SK-N-SH (cell line): ENCODE data around the gene STIM1. TPM values are rescaled to one million over a fixed set of nuclear protein-coding genes. Genes with fewer than 3 reads are reported as not detected.
A peak's percentile ranks its signal among the peaks of the same experiment; 100 is the strongest.

ENCODE experiments used
- CTCF ChIA-PET: fragments of 300-600, 350-600 bp; formaldehyde crosslinking; extraction: SDS; loops from one replicate; lab custom pipeline; 2021; lab: Yijun Ruan, JAX
- POLR2A ChIA-PET: fragments of 350-600 bp; sonication (Branson Sonifier 250); formaldehyde crosslinking; extraction: SDS; loops from one replicate; lab custom pipeline; 2020; ENCODE audit warnings: antibody characterized with exemption, inconsistent platforms; lab: Yijun Ruan, JAX
- DNase-seq: peaks from one replicate; pipeline ENCODE4 v3.0.0; 2012
- H2AFZ ChIP-seq: fragments of 200-600 bp; sonication (generic); 2 replicates; pipeline ENCODE4 v1.8.1; 2016; ENCODE audit warnings: antibody characterized with exemption, mild to moderate bottlenecking, low read depth
- H3F3A ChIP-seq: fragments of 200-600 bp; sonication (generic); replicated peaks from 2 replicates; pipeline ENCODE3; 2016; ENCODE audit warnings: antibody characterized with exemption, mild to moderate bottlenecking; ENCODE audit not compliant: insufficient read depth
- H3K27ac ChIP-seq, 2 experiments: fragments of 200-500 bp in 1 of 2; fragments of 200-600 bp in 1 of 2; sonication (Bioruptor generic) in 1 of 2; sonication (generic), shearing (Covaris generic) in 1 of 2; 2 replicates each; pipeline versions ENCODE4 v1.5.1 to v1.6.1; 2014 to 2016; ENCODE audit warnings: low read depth in 2 of 2, inconsistent platforms in 1 of 2, low read length in 1 of 2, mild to moderate bottlenecking in 1 of 2, mixed read lengths in 1 of 2
- H3K27me3 ChIP-seq: fragments of 200-600 bp; sonication (generic), shearing (Covaris generic); 2 replicates; pipeline ENCODE4 v1.6.1; 2016; ENCODE audit warnings: mixed run types; ENCODE audit not compliant: insufficient read depth
- H3K36me3 ChIP-seq, 2 experiments: fragments of 200-500 bp in 1 of 2; fragments of 200-600 bp in 1 of 2; sonication (Bioruptor generic) in 1 of 2; sonication (generic) in 1 of 2; replicated peaks in 1 of 2; 2 replicates each; pipeline versions ENCODE3 to v1.5.1; 2014 to 2016; ENCODE audit warnings: low read length in 1 of 2, mild to moderate bottlenecking in 1 of 2; ENCODE audit not compliant: insufficient read depth in 2 of 2, control insufficient read depth in 1 of 2
- H3K4me1 ChIP-seq, 2 experiments: fragments of 200-500 bp in 1 of 2; fragments of 200-600 bp in 1 of 2; sonication (Bioruptor generic) in 1 of 2; sonication (generic), shearing (Covaris generic) in 1 of 2; 2 replicates each; pipeline versions ENCODE4 v1.5.1 to v1.6.1; 2014 to 2016; ENCODE audit warnings: low read depth in 1 of 2, low read length in 1 of 2, mixed run types in 1 of 2; ENCODE audit not compliant: insufficient read depth in 2 of 2, control insufficient read depth in 1 of 2
- H3K4me2 ChIP-seq: fragments of 200-600 bp; sonication (generic), shearing (Covaris generic); 2 replicates; pipeline ENCODE4 v1.6.1; 2017; ENCODE audit warnings: mixed run types
- H3K4me3 ChIP-seq, 2 experiments: fragments of 200-500 bp in 1 of 2; fragments of 200-600 bp in 1 of 2; sonication (Bioruptor generic) in 1 of 2; sonication (generic), shearing (Covaris generic) in 1 of 2; 2 replicates each; pipeline versions ENCODE4 v1.5.1 to v1.8.1; 2014 to 2016; ENCODE audit warnings: low read depth in 2 of 2, inconsistent platforms in 1 of 2, low read length in 1 of 2, mild to moderate bottlenecking in 1 of 2, mixed read lengths in 1 of 2, moderate library complexity in 1 of 2
- H3K79me2 ChIP-seq: fragments of 200-600 bp; sonication (generic); 2 replicates; pipeline ENCODE4 v1.8.1; 2017; ENCODE audit warnings: mild to moderate bottlenecking; ENCODE audit not compliant: insufficient read depth
- H3K9ac ChIP-seq: fragments of 200-600 bp; sonication (generic); 2 replicates; pipeline ENCODE4 v1.6.1; 2017; ENCODE audit warnings: mixed run types
- H3K9me2 ChIP-seq: fragments of 200-600 bp; sonication (generic); 2 replicates; pipeline ENCODE4 v1.6.1; 2017; ENCODE audit warnings: mixed run types
- H3K9me3 ChIP-seq: fragments of 200-600 bp; sonication (generic); 2 replicates; pipeline ENCODE4 v1.6.1; 2017; ENCODE audit warnings: mixed run types, mild to moderate bottlenecking, moderate library complexity
- H4K20me1 ChIP-seq: fragments of 200-600 bp; sonication (generic); 2 replicates; pipeline ENCODE4 v1.6.1; 2017; ENCODE audit warnings: mild to moderate bottlenecking, mixed run types; ENCODE audit not compliant: insufficient read depth
- EP300 ChIP-seq, 2 experiments: IDR thresholded peaks; 2 replicates each; pipeline versions ENCODE4 v1.4.0 to v1.6.1; 2012; ENCODE audit warnings: borderline replicate concordance in 1 of 2, low read depth in 1 of 2, low read length in 1 of 2
- EZH2phosphoT487 ChIP-seq: fragments of 200-600 bp; sonication (generic); IDR thresholded peaks from 2 replicates; pipeline ENCODE4 v1.6.1; 2017; ENCODE audit warnings: low read depth, mixed run types, mild to moderate bottlenecking, antibody characterized with exemption, moderate library complexity, borderline replicate concordance
- FOXJ3 ChIP-seq: sonication (generic); formaldehyde crosslinking; IDR thresholded peaks from 2 replicates; pipeline ENCODE4 v1.5.1; 2020; ENCODE audit warnings: mild to moderate bottlenecking, missing genetic modification reagents
- JUND ChIP-seq: IDR thresholded peaks from 2 replicates; pipeline ENCODE4 v1.4.0; 2012
- NFIC ChIP-seq: IDR thresholded peaks from 2 replicates; pipeline ENCODE4 v1.4.0; 2012; ENCODE audit warnings: borderline replicate concordance
- NRF1 ChIP-seq: IDR thresholded peaks from 2 replicates; pipeline ENCODE4 v1.6.1; 2012; ENCODE audit warnings: low read depth, mild to moderate bottlenecking, low read length
- POLR2AphosphoS5 ChIP-seq: IDR thresholded peaks from 2 replicates; pipeline ENCODE4 v1.6.1; 2012; ENCODE audit warnings: low read depth, low read length
- RFX5 ChIP-seq: IDR thresholded peaks from 2 replicates; pipeline ENCODE4 v1.6.1; 2012; ENCODE audit warnings: mild to moderate bottlenecking, improper control_type of control experiment, low read length
- TCF12 ChIP-seq: IDR thresholded peaks from 2 replicates; pipeline ENCODE4 v1.4.0; 2012
- TEAD4 ChIP-seq: IDR thresholded peaks from 2 replicates; pipeline ENCODE4 v1.4.0; 2012; ENCODE audit warnings: mild to moderate bottlenecking, borderline replicate concordance; ENCODE audit not compliant: insufficient read depth
- YY1 ChIP-seq: IDR thresholded peaks from 2 replicates; pipeline ENCODE4 v1.4.0; 2012; ENCODE audit warnings: low read depth, mild to moderate bottlenecking
- WGBS: methylation state at CpG from one replicate; pipeline ENCODE4 v1.1.6; 2017; ENCODE audit warnings: low lambda C conversion rate; 5-methylcytosine and 5-hydroxymethylcytosine counted together
- polyA plus RNA-seq, 3 experiments: library from polyadenylated mRNA; depleted of rRNA; stranded (reverse); fragments of >200 nt; gene quantifications; 2 replicates each; pipeline ENCODE4 v1.2.3, GENCODE V29; 2012
- TF ChIP-seq, protein P1 (sequence below): fragments of 150-350 bp; IDR thresholded peaks from 2 replicates; pipeline ENCODE4 v1.6.1; 2016; ENCODE audit warnings: mild to moderate bottlenecking, low read depth, low read length

The STIM1 gene
- polyA plus RNA-seq, 1 of the 3 experiments (the other 2 are of a cell fraction) = 29.5 TPM

- TF ChIP-seq FOXJ3 (CRISPR knock-in tag) (no peak), YY1 (no peak), EP300 (IDR thresholded peaks at IDR 0.05; ENCODE audit: borderline replicate concordance in 1 of 2, low read depth in 1 of 2, low read length in 1 of 2) (no peak), TCF12 (no peak), TEAD4 (no peak), EZH2phosphoT487 (no peak), RFX5 (no peak)
- TF ChIP-seq, protein P1, sequence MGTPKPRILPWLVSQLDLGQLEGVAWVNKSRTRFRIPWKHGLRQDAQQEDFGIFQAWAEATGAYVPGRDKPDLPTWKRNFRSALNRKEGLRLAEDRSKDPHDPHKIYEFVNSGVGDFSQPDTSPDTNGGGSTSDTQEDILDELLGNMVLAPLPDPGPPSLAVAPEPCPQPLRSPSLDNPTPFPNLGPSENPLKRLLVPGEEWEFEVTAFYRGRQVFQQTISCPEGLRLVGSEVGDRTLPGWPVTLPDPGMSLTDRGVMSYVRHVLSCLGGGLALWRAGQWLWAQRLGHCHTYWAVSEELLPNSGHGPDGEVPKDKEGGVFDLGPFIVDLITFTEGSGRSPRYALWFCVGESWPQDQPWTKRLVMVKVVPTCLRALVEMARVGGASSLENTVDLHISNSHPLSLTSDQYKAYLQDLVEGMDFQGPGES = no peak
These were observed 6.2 kb downstream of the STIM1 start (continued) for GRCh38 chr11:3861683-3862082.

- POLR2A ChIA-PET = no interaction called here
- Histone ChIP-seq H2AFZ (no peak overlapping the region), H3K4me1 (peaks cover 0 to 10% of the 10 kb centered on the region in 2 experiments; a peak in 2 of 4 replicates), H3F3A (peaks cover 5% of the 10 kb centered on the region), H3K36me3 (no peaks in the 10 kb centered on the region), H3K27me3 (no peaks in the 10 kb centered on the region), H3K9me2 (no peaks in the 10 kb centered on the region), H3K4me2 (peak overlapping the region; percentile 39), H3K27ac (peak overlapping the region; percentile 29 to 31; a peak in 2 of 4 replicates), H3K4me3 (no peak overlapping the region)
- CTCF ChIA-PET = interaction anchor here (0.7 to 2.8 kb wide), 3 partner anchors 10 to 24 kb away, joined by 3 to 21 read pairs (median 3); partner anchors contain the start of gene STIM1
- no peak for DNase-seq
- WGBS = 67% methylated on average over 3 of the region's 3 CpGs
- TF ChIP-seq, protein P1 = no peak
- TF ChIP-seq JUND = 0 out of 2 replicates have a peak, but pooled peaks have one; percentile 25
- TF ChIP-seq NFIC = no peak
- no peak for TF ChIP-seq POLR2AphosphoS5
- TF ChIP-seq TEAD4 = 0 out of 2 replicates have a peak, but pooled peaks have one; percentile 17
- TF ChIP-seq EZH2phosphoT487 = no peak
- no peak for TF ChIP-seq NRF1
- TF ChIP-seq, all 33 proteins: peak for 2
- Histone ChIP-seq H4K20me1 (no peaks in the 10 kb centered on the region; the same call in 1 of the 2 replicates), H3K79me2 (peaks cover 19% of the 10 kb centered on the region), H3K9me3 (no peaks in the 10 kb centered on the region), H3K9ac (no peak overlapping the region)
These were observed 10.1 kb downstream of the STIM1 start for GRCh38 chr11:3865388-3866193.
